Tibial nerve (tissue), 4 donors: Measurements from ENCODE around the gene GIPC3. TPM values are rescaled to one million over a fixed set of nuclear protein-coding genes. Genes with fewer than 3 reads are reported as not detected.
A peak's percentile ranks its signal among the peaks of the same experiment; 100 is the strongest.

Experiments
- DNase-seq, 2 donors: peaks; one replicate each; pipeline ENCODE4 v3.0.0-alpha.2; 2019; ENCODE audit warnings: low spot score in 2 of 2
- H3K27ac ChIP-seq, 4 donors: fragments of 200-600 bp; sonication (generic) in 3 of 4; one replicate each; pipeline ENCODE4 v1.5.1; 2017 to 2019; ENCODE audit warnings: mild to moderate bottlenecking in 1 of 4
- H3K27me3 ChIP-seq, 2 donors: fragments of 200-600 bp; sonication (generic) in 1 of 2; one replicate each; pipeline versions ENCODE4 v1.5.1 to v1.6.0; 2017 to 2019
- H3K36me3 ChIP-seq, 3 donors: fragments of 200-600 bp; sonication (generic); one replicate each; pipeline ENCODE4 v1.5.1; 2018 to 2019
- H3K4me1 ChIP-seq, 4 donors: fragments of 200-600 bp; sonication (generic) in 3 of 4; one replicate each; pipeline ENCODE4 v1.5.1; 2017 to 2019
- H3K4me3 ChIP-seq, 4 donors: fragments of 200-600 bp; sonication (generic) in 3 of 4; one replicate each; pipeline ENCODE4 v1.5.1; 2017 to 2019; ENCODE audit warnings: mild to moderate bottlenecking in 1 of 4, moderate library complexity in 1 of 4
- H3K9me3 ChIP-seq, 4 donors: fragments of 200-600 bp; sonication (generic) in 3 of 4; one replicate each; pipeline ENCODE4 v1.5.1; 2017 to 2019
- CTCF ChIP-seq, 5 experiments: fragments of 200-600 bp in 3 of 5; fragments of 450-650 bp in 2 of 5; sonication (generic) in 3 of 5; IDR thresholded peaks; one replicate each; pipeline ENCODE4 v1.5.1; 2016 to 2019; ENCODE audit warnings: antibody characterized with exemption in 5 of 5, mild to moderate bottlenecking in 3 of 5, moderate library complexity in 2 of 5
- EP300 ChIP-seq, 2 donors: sonication (generic); formaldehyde crosslinking; IDR thresholded peaks; one replicate each; pipeline ENCODE4 v1.6.1; 2017; ENCODE audit warnings: antibody characterized with exemption in 2 of 2, mild to moderate bottlenecking in 1 of 2
- POLR2A ChIP-seq, 2 donors: fragments of 450-650 bp; IDR thresholded peaks; one replicate each; pipeline ENCODE4 v1.6.1; 2017; ENCODE audit warnings: antibody characterized with exemption in 2 of 2, mild to moderate bottlenecking in 2 of 2, moderate library complexity in 2 of 2
- WGBS, 2 donors: methylation state at CpG; one replicate each; pipeline ENCODE4 v1.1.5; 2018; 5-methylcytosine and 5-hydroxymethylcytosine counted together
- total RNA-seq, 4 donors: library from RNA; depleted of rRNA; stranded (reverse); fragments of >200 nt; gene quantifications; one replicate each; pipeline ENCODE4 v1.1.0, GENCODE V29; 2016

Gene GIPC3
- total RNA-seq, 4 donors from 2014 or later, result 0.21 to 2.4 (median 1.1) TPM

GRCh38 chr19:3621689-3622088, 36.4 kb downstream of the GIPC3 start:
- Histone ChIP-seq H3K27me3 (no peaks in the 10 kb centered on the region), H3K36me3 (peaks cover 0 to 65% (median 0%) of the 10 kb centered on the region in 3 donors), H3K9me3 (no peaks in the 10 kb centered on the region), H3K4me1 (peaks cover 0 to 50% (median 19%) of the 10 kb centered on the region in 4 donors), H3K4me3 (no peak overlapping the region), H3K27ac (no peak overlapping the region)
- WGBS, 2 donors, result 89 to 91% methylated on average over 15 of the region's 15 CpGs
- TF ChIP-seq POLR2A (IDR thresholded peaks at IDR 0.05), result no peak
- no peak for TF ChIP-seq CTCF (IDR thresholded peaks at IDR 0.05)
- TF ChIP-seq EP300 (IDR thresholded peaks at IDR 0.05), result no peak
- no peak for DNase-seq

GRCh38 chr19:3622224-3622623, 36.9 kb downstream of the GIPC3 start:
- DNase-seq, result no peak
- no peak for TF ChIP-seq CTCF (IDR thresholded peaks at IDR 0.05)
- TF ChIP-seq EP300 (IDR thresholded peaks at IDR 0.05), result no peak
- no peak for TF ChIP-seq POLR2A (IDR thresholded peaks at IDR 0.05)
- no peaks in the 10 kb centered on the region for H3K9me3 ChIP-seq
- H3K4me1 ChIP-seq, result peaks cover 0 to 53% (median 20%) of the 10 kb centered on the region in 4 donors
- 89 to 92% methylated on average over 12 of the region's 12 CpGs for WGBS, 2 donors
- H3K27me3 ChIP-seq, result no peaks in the 10 kb centered on the region
- H3K4me3 ChIP-seq, result no peak overlapping the region
- H3K27ac ChIP-seq, result no peak overlapping the region
- peaks cover 0 to 60% (median 0%) of the 10 kb centered on the region in 3 donors for H3K36me3 ChIP-seq

- peaks cover 0 to 55% (median 0%) of the 10 kb centered on the region in 3 donors for H3K36me3 ChIP-seq
- H3K27ac ChIP-seq, result no peak overlapping the region
- DNase-seq, result no peak
- no peak overlapping the region for H3K4me3 ChIP-seq
- peaks cover 0 to 45% (median 16%) of the 10 kb centered on the region in 4 donors for H3K4me1 ChIP-seq
- no peaks in the 10 kb centered on the region for H3K27me3 ChIP-seq
- no peaks in the 10 kb centered on the region for H3K9me3 ChIP-seq
- 88 to 89% methylated on average over 22 to 23 of the region's 34 CpGs for WGBS, 2 donors
- TF ChIP-seq EP300 (IDR thresholded peaks at IDR 0.05) (no peak), CTCF (IDR thresholded peaks at IDR 0.05) (no peak), POLR2A (IDR thresholded peaks at IDR 0.05) (no peak)
Observed at GRCh38 chr19:3623716-3624115, 38.4 kb downstream of the GIPC3 start.

- Histone ChIP-seq H3K27me3 (no peaks in the 10 kb centered on the region), H3K27ac (peak overlapping the region in 3 of 4 donors; percentile 90 to 94 (median 93)), H3K4me3 (peak overlapping the region; percentile 70 to 97 (median 90)), H3K4me1 (peaks cover 0 to 33% (median 16%) of the 10 kb centered on the region in 4 donors), H3K36me3 (peaks cover 0 to 43% (median 0%) of the 10 kb centered on the region in 3 donors), H3K9me3 (no peaks in the 10 kb centered on the region)
- DNase-seq, result no peak
- no peak for TF ChIP-seq POLR2A (IDR thresholded peaks at IDR 0.05)
- TF ChIP-seq CTCF (IDR thresholded peaks at IDR 0.05), result no peak
- TF ChIP-seq EP300 (IDR thresholded peaks at IDR 0.05), result no peak
- 0 to 2% methylated on average over 21 of the region's 21 CpGs for WGBS, 2 donors
Observed at GRCh38 chr19:3625996-3626472, 40.8 kb downstream of the GIPC3 start.

- WGBS, 2 donors, result 0 to 1% methylated on average over 37 to 40 of the region's 80 CpGs
- TF ChIP-seq CTCF (IDR thresholded peaks at IDR 0.05), result peak in 2 of 5 experiments; percentile 42 to 65
- TF ChIP-seq EP300 (IDR thresholded peaks at IDR 0.05), result peak; percentile 95 to 98
- TF ChIP-seq POLR2A (IDR thresholded peaks at IDR 0.05), result peak; percentile 60 to 82
- no peaks in the 10 kb centered on the region for H3K27me3 ChIP-seq
- DNase-seq, result peak; percentile 97
- H3K4me1 ChIP-seq, result peaks cover 0 to 32% (median 16%) of the 10 kb centered on the region in 4 donors
- H3K36me3 ChIP-seq, result peaks cover 0 to 43% (median 0%) of the 10 kb centered on the region in 3 donors
- no peaks in the 10 kb centered on the region for H3K9me3 ChIP-seq
- peak within 1 kb of the TSS; percentile 90 to 94 (median 92) for H3K27ac ChIP-seq
- H3K4me3 ChIP-seq, result peak within 1 kb of the TSS; percentile 70 to 97 (median 90)
Observed at GRCh38 chr19:3626473-3627350, 41.4 kb downstream of the GIPC3 start, which contains the start of gene CACTIN. Gene CACTIN (minus strand): TSS chr19:3626790. CDS start chr19:3626762, 28 bp downstream.
